OCI-LY7 (cell line): ENCODE data around the gene GRIP1. TPM values are rescaled to one million over a fixed set of nuclear protein-coding genes. Genes with fewer than 3 reads are reported as not detected.

Source experiments
- BruUV-seq: library from RNA; stranded (reverse); fragments of 400-500 nt; replicated peaks from 2 replicates; lab custom pipeline; 2021; lab: Mats Ljungman, UMichigan
- CTCF ChIA-PET: fragments of 300-600 bp; sonication (Branson Sonifier 250); formaldehyde crosslinking; loops from one replicate; lab custom pipeline; 2022; ENCODE audit warnings: antibody characterized with exemption; ENCODE audit not compliant: unreplicated experiment; lab: Charles Lee
- POLR2A ChIA-PET: fragments of 300-600 bp; sonication (Branson Sonifier 250); formaldehyde crosslinking; loops from one replicate; lab custom pipeline; 2022; ENCODE audit warnings: antibody characterized with exemption; lab: Charles Lee
- DNase-seq: peaks from one replicate; pipeline ENCODE4 v3.0.0-alpha.2; 2015; ENCODE audit warnings: low spot score
- H2AFZ ChIP-seq: fragments of 200-600 bp; sonication (generic), shearing (Covaris generic); 2 replicates; pipeline ENCODE4 v1.6.1; 2014; ENCODE audit warnings: mild to moderate bottlenecking, antibody characterized with exemption, low read length, moderate library complexity
- H3K27ac ChIP-seq: fragments of 200-600 bp; sonication (generic); 2 replicates; pipeline ENCODE4 v1.5.1; 2014; ENCODE audit warnings: mixed run types, low read depth, mild to moderate bottlenecking, moderate library complexity, low read length, inconsistent platforms; ENCODE audit not compliant: poor library complexity, severe bottlenecking
- H3K36me3 ChIP-seq: fragments of 200-600 bp; sonication (generic); 2 replicates; pipeline ENCODE4 v1.6.1; 2014; ENCODE audit warnings: mild to moderate bottlenecking, antibody characterized with exemption, low read length, moderate library complexity, mixed read lengths; ENCODE audit not compliant: insufficient read depth
- H3K4me1 ChIP-seq: fragments of 200-600 bp; sonication (generic); 2 replicates; pipeline ENCODE4 v1.5.1; 2014; ENCODE audit warnings: mild to moderate bottlenecking, low read length; ENCODE audit not compliant: insufficient read depth, poor library complexity, severe bottlenecking
- H3K4me2 ChIP-seq: fragments of 200-600 bp; sonication (generic); 2 replicates; pipeline ENCODE4 v1.6.1; 2014; ENCODE audit warnings: mild to moderate bottlenecking, low read length
- H3K4me3 ChIP-seq: fragments of 200-600 bp; sonication (generic); 2 replicates; pipeline ENCODE4 v1.5.1; 2014; ENCODE audit warnings: mild to moderate bottlenecking, low read depth, low read length; ENCODE audit not compliant: poor library complexity, severe bottlenecking
- H3K79me2 ChIP-seq: fragments of 200-600 bp; sonication (generic); 2 replicates; pipeline ENCODE4 v1.6.1; 2016; ENCODE audit warnings: low read depth, mild to moderate bottlenecking, low read length, moderate library complexity, mixed read lengths; ENCODE audit not compliant: insufficient read depth
- H3K9me2 ChIP-seq: fragments of 200-600 bp; sonication (generic); 2 replicates; pipeline ENCODE4 v1.6.1; 2016; ENCODE audit warnings: mild to moderate bottlenecking, low read length, mixed read lengths; ENCODE audit not compliant: insufficient read depth
- H3K9me3 ChIP-seq: fragments of 200-600 bp; sonication (generic); 2 replicates; pipeline ENCODE4 v1.6.1; 2014; ENCODE audit warnings: mild to moderate bottlenecking, mixed run types, low read length, mixed read lengths
- H4K20me1 ChIP-seq: fragments of 200-600 bp; sonication (generic); 2 replicates; pipeline ENCODE4 v1.6.1; 2014; ENCODE audit warnings: mild to moderate bottlenecking, antibody characterized with exemption, low read length, moderate library complexity, mixed read lengths; ENCODE audit not compliant: insufficient read depth
- EZH2phosphoT487 ChIP-seq: fragments of 200-600 bp; sonication (generic); IDR thresholded peaks from 2 replicates; pipeline ENCODE4 v1.6.1; 2018; ENCODE audit warnings: low read depth, borderline replicate concordance, mild to moderate bottlenecking, mixed run types, antibody characterized with exemption, low read length, moderate library complexity, mixed read lengths
- intact Hi-C: fragments of 100-400 bp; cut with micrococcal nuclease; formaldehyde crosslinking; loops from one replicate; pipeline ENCODE4 v1.10.0; 2022; ENCODE audit not compliant: unreplicated experiment
- total RNA-seq, 2 experiments: library from RNA; depleted of rRNA in 1 of 2; stranded (reverse); fragments of >200 nt in 1 of 2; shearing (Covaris generic) in 1 of 2; gene quantifications; 2 replicates each; pipeline ENCODE4 v1.2.3, GENCODE V29; 2014 to 2022
- TF ChIP-seq, protein P1 (sequence below): fragments of 200-600 bp; sonication (generic); conservative IDR thresholded peaks from 2 replicates; pipeline ENCODE4 v1.5.1; 2014; ENCODE audit warnings: mild to moderate bottlenecking, antibody characterized with exemption, low read length, moderate library complexity, mixed read lengths

GRIP1 gene
- total RNA-seq, 2 experiments from 2014 or later, result 4.1 to 7.6 TPM

DNA sequence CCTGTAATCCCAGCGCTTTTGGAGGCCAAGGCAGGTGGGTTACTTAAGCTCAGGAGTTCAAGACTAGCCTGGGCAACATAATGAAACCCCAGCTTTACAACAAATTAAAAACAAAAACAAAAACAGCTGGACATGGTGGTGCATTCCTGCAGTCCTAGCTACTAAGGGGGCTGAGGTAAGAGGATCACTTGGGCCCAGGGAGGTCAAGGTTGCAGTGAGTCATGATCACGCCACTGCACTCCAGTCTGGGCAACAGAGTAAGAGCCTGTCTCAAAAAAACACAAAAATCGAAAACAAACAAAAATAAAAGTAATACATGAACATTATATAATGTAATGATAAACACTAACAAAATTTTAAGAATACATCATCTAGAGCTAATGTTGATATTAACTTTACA, 46.2 kb upstream of the GRIP1 start:
- POLR2A ChIA-PET, result interaction anchor here (0.7 to 1.0 kb wide), 2 partner anchors 38 to 727 kb away, joined by 3 read pairs; no protein-coding TSS in a partner anchor
- no TSS peak for BruUV-seq
- intact Hi-C loops, result no loop called here

DNA sequence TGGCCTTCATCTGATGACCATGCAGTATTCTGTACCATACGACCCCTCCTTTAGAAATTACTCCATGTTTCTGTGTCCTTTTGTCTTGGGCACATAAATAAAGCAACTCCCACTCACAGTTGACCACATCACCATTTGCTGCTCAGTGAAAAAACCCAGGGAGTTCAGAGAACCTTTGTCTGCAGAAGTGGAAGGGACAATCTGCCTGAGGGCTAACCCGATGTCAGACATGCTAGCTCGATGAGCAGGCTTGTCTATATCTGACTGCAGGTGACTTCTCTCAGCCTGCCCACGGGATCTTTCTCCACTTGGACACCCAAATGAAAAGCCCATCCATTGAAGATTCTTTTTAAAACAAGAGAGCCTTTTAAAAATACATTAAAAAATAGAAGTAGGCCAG, 45.7 kb upstream of the GRIP1 start:
- intact Hi-C loops, result no loop called here
- TF ChIP-seq, protein P1, sequence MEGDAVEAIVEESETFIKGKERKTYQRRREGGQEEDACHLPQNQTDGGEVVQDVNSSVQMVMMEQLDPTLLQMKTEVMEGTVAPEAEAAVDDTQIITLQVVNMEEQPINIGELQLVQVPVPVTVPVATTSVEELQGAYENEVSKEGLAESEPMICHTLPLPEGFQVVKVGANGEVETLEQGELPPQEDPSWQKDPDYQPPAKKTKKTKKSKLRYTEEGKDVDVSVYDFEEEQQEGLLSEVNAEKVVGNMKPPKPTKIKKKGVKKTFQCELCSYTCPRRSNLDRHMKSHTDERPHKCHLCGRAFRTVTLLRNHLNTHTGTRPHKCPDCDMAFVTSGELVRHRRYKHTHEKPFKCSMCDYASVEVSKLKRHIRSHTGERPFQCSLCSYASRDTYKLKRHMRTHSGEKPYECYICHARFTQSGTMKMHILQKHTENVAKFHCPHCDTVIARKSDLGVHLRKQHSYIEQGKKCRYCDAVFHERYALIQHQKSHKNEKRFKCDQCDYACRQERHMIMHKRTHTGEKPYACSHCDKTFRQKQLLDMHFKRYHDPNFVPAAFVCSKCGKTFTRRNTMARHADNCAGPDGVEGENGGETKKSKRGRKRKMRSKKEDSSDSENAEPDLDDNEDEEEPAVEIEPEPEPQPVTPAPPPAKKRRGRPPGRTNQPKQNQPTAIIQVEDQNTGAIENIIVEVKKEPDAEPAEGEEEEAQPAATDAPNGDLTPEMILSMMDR, result no peak
- no peak for TF ChIP-seq EZH2phosphoT487
- H2AFZ ChIP-seq, result peak overlapping the region; percentile 48
- H3K36me3 ChIP-seq, result no peaks in the 10 kb centered on the region
- no peak overlapping the region for H3K4me2 ChIP-seq
- BruUV-seq, result no TSS peak
- H3K4me1 ChIP-seq, result peaks cover 19% of the 10 kb centered on the region
- H3K9me3 ChIP-seq, result no peaks in the 10 kb centered on the region
- ChIA-PET POLR2A (interaction anchor here (1.0 kb wide), 1 partner anchor 39 kb away, joined by 3 read pairs; no protein-coding TSS in a partner anchor), CTCF (no interaction called here)
- no peaks in the 10 kb centered on the region for H3K9me2 ChIP-seq
- no peak overlapping the region for H3K4me3 ChIP-seq
- H4K20me1 ChIP-seq, result no peaks in the 10 kb centered on the region
- no peak for DNase-seq
- H3K79me2 ChIP-seq, result no peaks in the 10 kb centered on the region
- H3K27ac ChIP-seq, result no peak overlapping the region

More for the DNA sequence above, 46.2 kb upstream of the GRIP1 start:
- Histone ChIP-seq H3K4me1 (peaks cover 19% of the 10 kb centered on the region), H3K9me3 (no peaks in the 10 kb centered on the region), H3K4me3 (no peak overlapping the region), H3K36me3 (no peaks in the 10 kb centered on the region), H4K20me1 (no peaks in the 10 kb centered on the region), H3K4me2 (no peak overlapping the region), H3K79me2 (no peaks in the 10 kb centered on the region), H3K27ac (no peak overlapping the region), H3K9me2 (no peaks in the 10 kb centered on the region), H2AFZ (peak overlapping the region; percentile 48)
- no peak for TF ChIP-seq EZH2phosphoT487
- TF ChIP-seq, protein P1, result no peak
- DNase-seq, result no peak
- CTCF ChIA-PET, result no interaction called here

DNA sequence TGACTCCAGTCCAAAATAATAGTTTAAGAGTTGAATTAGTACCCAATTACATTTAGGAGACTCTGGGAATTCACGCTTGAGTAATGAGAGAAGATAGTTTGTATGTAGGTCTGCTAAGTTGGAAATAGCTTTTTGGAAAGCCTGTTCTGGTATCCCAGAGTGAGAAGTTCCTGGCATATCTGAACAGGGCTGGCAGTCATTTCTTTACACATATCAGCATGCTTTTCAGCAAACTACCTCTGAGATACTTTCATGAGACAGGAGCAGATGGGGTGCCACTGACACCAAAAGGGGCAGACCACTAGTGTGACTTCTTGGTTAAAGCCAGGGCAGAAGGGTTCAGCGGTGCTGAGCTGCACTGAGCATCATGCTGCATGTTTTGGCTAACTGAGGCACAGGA, 45.1 kb upstream of the GRIP1 start:
- Histone ChIP-seq H3K9me2 (no peaks in the 10 kb centered on the region), H2AFZ (peak overlapping the region; percentile 48; the same call in 1 of the 2 replicates), H3K4me2 (no peak overlapping the region), H3K27ac (no peak overlapping the region), H3K79me2 (no peaks in the 10 kb centered on the region), H3K36me3 (no peaks in the 10 kb centered on the region), H4K20me1 (no peaks in the 10 kb centered on the region), H3K9me3 (no peaks in the 10 kb centered on the region), H3K4me3 (no peak overlapping the region), H3K4me1 (peaks cover 19% of the 10 kb centered on the region)
- DNase-seq, result no peak
- TF ChIP-seq, protein P1, result no peak
- TF ChIP-seq EZH2phosphoT487, result no peak
- intact Hi-C loops, result no loop called here
- POLR2A ChIA-PET, result no interaction called here
- BruUV-seq, result no TSS peak
- CTCF ChIA-PET, result no interaction called here
